Tibial artery (tissue), 4 donors: Measurements from ENCODE around the gene POFUT2.

ENCODE experiments used
- DNase-seq, 2 donors: peaks; one replicate each; pipeline ENCODE4 v3.0.0-alpha.2; 2019
- H3K27ac ChIP-seq, 2 donors: fragments of 200-600 bp; sonication (generic) in 1 of 2; 1 replicate in 1 of 2; 2 replicates in 1 of 2; pipeline ENCODE4 v1.5.1; 2018 to 2019; ENCODE audit warnings: mild to moderate bottlenecking in 1 of 2
- H3K27me3 ChIP-seq, 2 donors: fragments of 200-600 bp; sonication (generic) in 1 of 2; one replicate each; pipeline versions ENCODE4 v1.5.1 to v1.6.0; 2016 to 2019
- H3K36me3 ChIP-seq, 3 donors: fragments of 200-600 bp; sonication (generic) in 2 of 3; one replicate each; pipeline ENCODE4 v1.5.1; 2016 to 2019; ENCODE audit warnings: mild to moderate bottlenecking in 2 of 3
- H3K4me1 ChIP-seq, 4 donors: fragments of 200-600 bp; sonication (generic) in 2 of 4; 1 replicate in 3 of 4; 2 replicates in 1 of 4; pipeline ENCODE4 v1.5.1; 2016 to 2019
- H3K4me3 ChIP-seq, 2 donors: fragments of 200-600 bp; sonication (generic) in 1 of 2; 1 replicate in 1 of 2; 2 replicates in 1 of 2; pipeline ENCODE4 v1.5.1; 2018 to 2019; ENCODE audit warnings: mild to moderate bottlenecking in 2 of 2
- H3K9me3 ChIP-seq, 3 donors: fragments of 200-600 bp; sonication (generic) in 1 of 3; one replicate each; pipeline ENCODE4 v1.5.1; 2016 to 2019
- CTCF ChIP-seq, 2 experiments: fragments of 200-600 bp in 1 of 2; fragments of 450-650 bp in 1 of 2; IDR thresholded peaks; one replicate each; pipeline ENCODE4 v1.5.1; 2017 to 2019; ENCODE audit warnings: antibody characterized with exemption in 2 of 2, mild to moderate bottlenecking in 1 of 2, moderate library complexity in 1 of 2
- intact Hi-C: fragments of 100-400 bp; cut with DNase I; formaldehyde crosslinking; loops from one replicate; pipeline ENCODE4 v1.15.0; 2023; ENCODE audit warnings: low total_unique reads

The POFUT2 gene

GRCh38 chr21:45291613-45292398 is 4.1 kb upstream of the POFUT2 start:
- Histone ChIP-seq H3K27me3 (no peaks in the 10 kb centered on the region), H3K4me3 (no peak overlapping the region), H3K36me3 (no peaks in the 10 kb centered on the region), H3K27ac (peak overlapping the region; percentile 94 to 98), H3K4me1 (peaks cover 10 to 71% (median 58%) of the 10 kb centered on the region in 4 donors), H3K9me3 (no peaks in the 10 kb centered on the region)
- TF ChIP-seq CTCF (IDR thresholded peaks at IDR 0.05) = no peak
- peak; percentile 38 to 74 for DNase-seq
- intact Hi-C loops = loop anchor here (2.0 to 10.0 kb wide), 2 partner anchors 113 to 147 kb away; partner anchors contain the start of gene COL18A1

- DNase-seq = peak; percentile 41 to 82
- H3K36me3 ChIP-seq = peaks cover 0 to under 1% (median under 1%) of the 10 kb centered on the region in 3 donors
- H3K4me1 ChIP-seq = peaks cover 10 to 72% (median 64%) of the 10 kb centered on the region in 4 donors
- H3K27ac ChIP-seq = peak overlapping the region; percentile 94 to 98
- no peaks in the 10 kb centered on the region for H3K27me3 ChIP-seq
- no peak overlapping the region for H3K4me3 ChIP-seq
- intact Hi-C loops = loop anchor here (10.0 kb wide), 1 partner anchor 114 kb away; the partner anchor contains the start of gene COL18A1
- TF ChIP-seq CTCF (IDR thresholded peaks at IDR 0.05) = no peak
- H3K9me3 ChIP-seq = no peaks in the 10 kb centered on the region
Measured at GRCh38 chr21:45290948-45291612, 3.4 kb upstream of the POFUT2 start.

- H3K4me3 ChIP-seq = no peak overlapping the region
- peaks cover 10 to 63% (median 57%) of the 10 kb centered on the region in 4 donors for H3K4me1 ChIP-seq
- H3K27me3 ChIP-seq = no peaks in the 10 kb centered on the region
- peak; percentile 17 to 54 for DNase-seq
- peak in 1 of 2 experiments; percentile 11 for TF ChIP-seq CTCF (IDR thresholded peaks at IDR 0.05)
- peaks cover 11 to 12% (median 12%) of the 10 kb centered on the region in 3 donors for H3K36me3 ChIP-seq
- peak overlapping the region in 1 of 2 donors; percentile 98 for H3K27ac ChIP-seq
- intact Hi-C loops = loop anchor here (10.0 kb wide), 2 partner anchors 115 to 345 kb away; partner anchors contain the start of genes COL18A1 and SLX9
- no peaks in the 10 kb centered on the region for H3K9me3 ChIP-seq
Measured at GRCh38 chr21:45289655-45290515, 2.2 kb upstream of the POFUT2 start.

- no peak for TF ChIP-seq CTCF (IDR thresholded peaks at IDR 0.05)
- Histone ChIP-seq H3K9me3 (no peaks in the 10 kb centered on the region), H3K27me3 (no peaks in the 10 kb centered on the region), H3K36me3 (peaks cover 18 to 20% (median 20%) of the 10 kb centered on the region in 3 donors), H3K4me1 (peaks cover 8 to 58% (median 50%) of the 10 kb centered on the region in 4 donors), H3K27ac (peak overlapping the region in 1 of 2 donors; percentile 2), H3K4me3 (peak overlapping the region in 1 of 2 donors; percentile 79)
- DNase-seq = no peak
- intact Hi-C loops = loop anchor here (10.0 kb wide), 1 partner anchor 344 kb away; the partner anchor contains the start of gene SLX9
Measured at GRCh38 chr21:45289134-45289533, 1.4 kb upstream of the POFUT2 start.

- TF ChIP-seq CTCF (IDR thresholded peaks at IDR 0.05) = no peak
- H3K9me3 ChIP-seq = no peaks in the 10 kb centered on the region
- H3K36me3 ChIP-seq = peaks cover 25 to 27% (median 26%) of the 10 kb centered on the region in 3 donors
- intact Hi-C loops = loop anchor here (10.0 kb wide), 1 partner anchor 344 kb away; the partner anchor contains the start of gene SLX9
- peak in 1 of 2 donors; percentile 71 for DNase-seq
- H3K27ac ChIP-seq = peak overlapping the region; percentile 84 to 90
- peaks cover 1 to 51% (median 43%) of the 10 kb centered on the region in 4 donors for H3K4me1 ChIP-seq
- peak overlapping the region; percentile 79 to 81 for H3K4me3 ChIP-seq
- no peaks in the 10 kb centered on the region for H3K27me3 ChIP-seq
Measured at GRCh38 chr21:45288441-45288841, 746 bp upstream of the POFUT2 start.
